NB4 (cell line): ENCODE results near the gene REPS2.

ENCODE experiments used
- CTCF ChIP-seq: IDR thresholded peaks from one replicate; pipeline ENCODE4 v1.5.1; 2012; ENCODE audit warnings: low read depth, low read length
- MAX ChIP-seq: IDR thresholded peaks from 2 replicates; pipeline ENCODE4 v1.6.1; 2011; ENCODE audit warnings: low read depth, low read length
- POLR2A ChIP-seq: IDR thresholded peaks from 2 replicates; pipeline ENCODE4 v1.6.1; 2011; ENCODE audit warnings: mild to moderate bottlenecking; ENCODE audit not compliant: insufficient read length; ENCODE audit errors: extremely low read depth

- TF ChIP-seq POLR2A = no peak
- TF ChIP-seq CTCF = no peak
- TF ChIP-seq MAX = no peak
These were observed 215.5 kb downstream of the REPS2 start for GRCh38 chrX:17161991-17162390.
